ENCODE results near the gene DTX3. TPM values are rescaled to one million over a fixed set of nuclear protein-coding genes. Genes with fewer than 3 reads are reported as not detected.

The DTX3 gene
- total RNA-seq, 2 donors from 2014 or later: 4.6 to 12.2 TPM

- intact Hi-C loops (cut with DNase I): no loop called here
- no peaks in the 10 kb centered on the region for H3K27me3 ChIP-seq
- DNase-seq (peak; percentile 51 to 71 (median 60)), ATAC-seq (peak; percentile 79)
- TF ChIP-seq POLR2A (IDR thresholded peaks at IDR 0.05) (peak; percentile 41 to 58 (median 49)), CTCF (IDR thresholded peaks at IDR 0.05) (no peak)
- 1 to 3% methylated on average over 21 to 42 of the region's 55 CpGs for WGBS, 2 donors
- H3K4me3 ChIP-seq: peak within 1 kb of the TSS; percentile 44 to 59
- no peaks in the 10 kb centered on the region for H3K9me3 ChIP-seq
- H3K27ac ChIP-seq: peak within 1 kb of the TSS in 3 of 4 donors; percentile 8 to 54 (median 28)
- no peaks in the 10 kb centered on the region for H3K36me3 ChIP-seq (replicated peaks in 1 of 2; ENCODE audit: insufficient read depth in 1 of 2, low read depth in 2 of 2)
- peaks cover 22% of the 10 kb centered on the region for H3K4me1 ChIP-seq
Observed at GRCh38 chr12:57611108-57611826, 6.6 kb downstream of the DTX3 start, which contains the start of gene ARHGEF25. ARHGEF25 (plus strand) TSS chr12:57611435; CDS start chr12:57611895, 460 bp downstream.

GRCh38 chr12:57611827-57612710 is 7.4 kb downstream of the DTX3 start:
- Histone ChIP-seq H3K9me3 (no peaks in the 10 kb centered on the region), H3K27ac (peak overlapping the region in 1 of 4 donors; percentile 8), H3K4me3 (peak overlapping the region; percentile 44 to 59), H3K4me1 (peaks cover 22% of the 10 kb centered on the region), H3K36me3 (replicated peaks in 1 of 2; ENCODE audit: insufficient read depth in 1 of 2, low read depth in 2 of 2) (no peaks in the 10 kb centered on the region), H3K27me3 (no peaks in the 10 kb centered on the region)
- whole genome bisulfite sequencing, 2 donors: 18 to 31% methylated on average over 12 to 22 of the region's 23 CpGs
- intact Hi-C loops (cut with DNase I): no loop called here
- DNase-seq (no peak), ATAC-seq (no peak)
- TF ChIP-seq CTCF (IDR thresholded peaks at IDR 0.05): no peak
- TF ChIP-seq POLR2A (IDR thresholded peaks at IDR 0.05): no peak

GRCh38 chr12:57612711-57613426 is 8.2 kb downstream of the DTX3 start:
- Histone ChIP-seq H3K4me3 (no peak overlapping the region), H3K4me1 (peaks cover 22% of the 10 kb centered on the region), H3K27me3 (no peaks in the 10 kb centered on the region), H3K27ac (no peak overlapping the region), H3K36me3 (replicated peaks in 1 of 2; ENCODE audit: insufficient read depth in 1 of 2, low read depth in 2 of 2) (no peaks in the 10 kb centered on the region), H3K9me3 (no peaks in the 10 kb centered on the region)
- ATAC-seq (no peak), DNase-seq (no peak)
- 88 to 89% methylated on average over 7 to 10 of the region's 10 CpGs for WGBS, 2 donors
- TF ChIP-seq CTCF (IDR thresholded peaks at IDR 0.05): no peak
- no peak for TF ChIP-seq POLR2A (IDR thresholded peaks at IDR 0.05)
- intact Hi-C loops (cut with DNase I): no loop called here

- Histone ChIP-seq H3K27me3 (no peaks in the 10 kb centered on the region), H3K36me3 (replicated peaks in 1 of 2; ENCODE audit: insufficient read depth in 1 of 2, low read depth in 2 of 2) (no peaks in the 10 kb centered on the region), H3K4me3 (no peak overlapping the region), H3K9me3 (no peaks in the 10 kb centered on the region), H3K27ac (no peak overlapping the region), H3K4me1 (peaks cover 22% of the 10 kb centered on the region)
- intact Hi-C loops (cut with DNase I): no loop called here
- no peak for TF ChIP-seq POLR2A (IDR thresholded peaks at IDR 0.05)
- DNase-seq: no peak
- ATAC-seq: no peak
- WGBS, 2 donors: 76 to 90% methylated on average over 10 of the region's 10 CpGs
Observed at GRCh38 chr12:57613427-57614109, 8.9 kb downstream of the DTX3 start.

Data from body of pancreas (tissue), 4 donors.